Fibroblast of the aortic adventitia (primary cell): ENCODE results near the gene SLC2A4. TPM values are rescaled to one million over a fixed set of nuclear protein-coding genes. Genes with fewer than 3 reads are reported as not detected.

Experiments used
- small RNA-seq: library from RNA; depleted of rRNA; stranded (forward); fragments of <200 nt; gene quantifications from one replicate; pipeline ENCODE3, GENCODE V24; 2012
- total RNA-seq: library from RNA; depleted of rRNA; stranded (reverse); fragments of >200 nt; gene quantifications from 2 replicates; pipeline ENCODE4 v1.2.3, GENCODE V29; 2012; ENCODE audit warnings: low replicate concordance

SLC2A4 gene
- total RNA-seq, 1 donor, result 0.18 TPM

Small RNAs within 50 kb of the gene (small RNA-seq; reads per million reads assigned to genes)
- gene AC026954.2, result not detected
- gene RF00019, result not detected

Other genes starting within 250 kb of the SLC2A4 start
- 0.72 and 3.1 TPM in 2 replicates for gene SLC16A13, start 245.7 kb upstream of the SLC2A4 start, total RNA-seq
- 0.27 and 2.4 TPM in 2 replicates for gene SLC16A11, start 237.6 kb upstream of the SLC2A4 start, total RNA-seq
- gene CLEC10A, start 201.5 kb upstream of the SLC2A4 start, total RNA-seq, result not detected in 2 replicates
- not detected in 2 replicates for gene ASGR2, start 166.9 kb upstream of the SLC2A4 start, total RNA-seq
- 0.09 and 2.8 TPM in 2 replicates for gene ASGR1, start 102.3 kb upstream of the SLC2A4 start, total RNA-seq
- gene DLG4, start 61.9 kb upstream of the SLC2A4 start, total RNA-seq, result 2.9 and 11.9 TPM in 2 replicates
- gene ACADVL, start 61.8 kb upstream of the SLC2A4 start, total RNA-seq, result 136 and 210 TPM in 2 replicates
- gene DVL2, start 47.2 kb upstream of the SLC2A4 start, total RNA-seq, result 67.7 and 102 TPM in 2 replicates
- gene PHF23, start 42.3 kb upstream of the SLC2A4 start, total RNA-seq, result 26.7 and 40.3 TPM in 2 replicates
- 293 and 420 TPM in 2 replicates for gene GABARAP, start 39.3 kb upstream of the SLC2A4 start, total RNA-seq
- 15.3 and 41.2 TPM in 2 replicates for gene CTDNEP1, start 30.0 kb upstream of the SLC2A4 start, total RNA-seq
- gene ELP5, start 29.5 kb upstream of the SLC2A4 start, total RNA-seq, result 31.6 and 35.6 TPM in 2 replicates
- 3.0 TPM in 1 of 2 replicates, not detected in the other for gene CLDN7, start 19.2 kb upstream of the SLC2A4 start, total RNA-seq
- gene YBX2, start 12.9 kb downstream of the SLC2A4 start, total RNA-seq, result not detected in 2 replicates
- 78.3 and 1,006 TPM in 2 replicates for gene EIF5A, start 25.9 kb downstream of the SLC2A4 start, total RNA-seq
- 28.4 and 69.1 TPM in 2 replicates for gene GPS2, start 33.6 kb downstream of the SLC2A4 start, total RNA-seq
- 17.4 and 17.7 TPM in 2 replicates for gene NEURL4, start 47.6 kb downstream of the SLC2A4 start, total RNA-seq
- gene ACAP1, start 54.8 kb downstream of the SLC2A4 start, total RNA-seq, result 0.72 TPM in 1 of 2 replicates, not detected in the other
- gene KCTD11, start 70.4 kb downstream of the SLC2A4 start, total RNA-seq, result 6.1 and 6.9 TPM in 2 replicates
- not detected in 2 replicates for gene TMEM95, start 73.4 kb downstream of the SLC2A4 start, total RNA-seq
- gene TNK1, start 99.4 kb downstream of the SLC2A4 start, total RNA-seq, result under 0.01 TPM in 1 of 2 replicates, not detected in the other
- 19.5 and 26.9 TPM in 2 replicates for gene PLSCR3, start 112.8 kb downstream of the SLC2A4 start, total RNA-seq
- 21.7 and 43.7 TPM in 2 replicates for gene TMEM256, start 122.4 kb downstream of the SLC2A4 start, total RNA-seq
- gene NLGN2, start 126.1 kb downstream of the SLC2A4 start, total RNA-seq, result 7.0 and 20.3 TPM in 2 replicates
- not detected in 2 replicates for gene SPEM1, start 138.6 kb downstream of the SLC2A4 start, total RNA-seq
- not detected in 2 replicates for gene SPEM2, start 143.9 kb downstream of the SLC2A4 start, total RNA-seq
- 0.25 TPM in 1 of 2 replicates, not detected in the other for gene SPEM3, start 147.1 kb downstream of the SLC2A4 start, total RNA-seq
- 1.6 and 2.2 TPM in 2 replicates for gene TMEM102, start 153.7 kb downstream of the SLC2A4 start, total RNA-seq
- gene FGF11, start 157.8 kb downstream of the SLC2A4 start, total RNA-seq, result 0.36 and 1.7 TPM in 2 replicates
- 4.7 and 6.1 TPM in 2 replicates for gene CHRNB1, start 163.3 kb downstream of the SLC2A4 start, total RNA-seq
- 37.4 and 45.5 TPM in 2 replicates for gene ZBTB4, start 197.9 kb downstream of the SLC2A4 start, total RNA-seq
- not detected in 2 replicates for gene SLC35G6, start 199.7 kb downstream of the SLC2A4 start, total RNA-seq
- gene POLR2A, start 202.6 kb downstream of the SLC2A4 start, total RNA-seq, result 72.9 and 74.1 TPM in 2 replicates